Measurements from ENCODE around the gene LMNA. TPM values are rescaled to one million over a fixed set of nuclear protein-coding genes. Genes with fewer than 3 reads are reported as not detected.

LMNA gene
- total RNA-seq, 6 donors from 2014 or later: 156 to 1,281 (median 388) TPM

- DNase-seq (no peak), ATAC-seq (ENCODE audit: low FRiP score in 2 of 2) (no peak)
- WGBS, 2 donors: 72 to 75% methylated on average over 11 of the region's 11 CpGs
- H3K27me3 ChIP-seq: no peaks in the 10 kb centered on the region
- TF ChIP-seq EP300 (IDR thresholded peaks at IDR 0.05) (no peak), POLR2AphosphoS5 (IDR thresholded peaks at IDR 0.05) (no peak), POLR2A (IDR thresholded peaks at IDR 0.05) (no peak), CTCF (IDR thresholded peaks at IDR 0.05) (no peak)
- peaks cover 13 to 26% (median 17%) of the 10 kb centered on the region in 4 donors for H3K4me1 ChIP-seq
- no peak overlapping the region for H3K4me3 ChIP-seq
- no peak overlapping the region for H3K27ac ChIP-seq
- H3K36me3 ChIP-seq: peaks cover under 1 to 18% (median 15%) of the 10 kb centered on the region in 4 donors
- H3K9me3 ChIP-seq: no peaks in the 10 kb centered on the region
These were observed 29.4 kb downstream of the LMNA start for GRCh38 chr1:156143765-156144489.

- H3K36me3 ChIP-seq: peaks cover 0 to 10% (median 8%) of the 10 kb centered on the region in 4 donors
- H3K4me1 ChIP-seq: peaks cover 13 to 26% (median 19%) of the 10 kb centered on the region in 4 donors
- TF ChIP-seq CTCF (IDR thresholded peaks at IDR 0.05) (no peak), POLR2AphosphoS5 (IDR thresholded peaks at IDR 0.05) (no peak), POLR2A (IDR thresholded peaks at IDR 0.05) (no peak), EP300 (IDR thresholded peaks at IDR 0.05) (no peak)
- H3K27ac ChIP-seq: no peak overlapping the region
- no peak overlapping the region for H3K4me3 ChIP-seq
- no peak for DNase-seq
- no peaks in the 10 kb centered on the region for H3K27me3 ChIP-seq
- 68 to 80% methylated on average over 5 of the region's 5 CpGs for WGBS, 2 donors
- H3K9me3 ChIP-seq: no peaks in the 10 kb centered on the region
- no peak for ATAC-seq (ENCODE audit: low FRiP score in 2 of 2)
These were observed 30.2 kb downstream of the LMNA start for GRCh38 chr1:156144742-156145141.

- ATAC-seq (ENCODE audit: low FRiP score in 2 of 2): no peak
- no peak for TF ChIP-seq POLR2A (IDR thresholded peaks at IDR 0.05)
- TF ChIP-seq EP300 (IDR thresholded peaks at IDR 0.05): no peak
- no peak for TF ChIP-seq CTCF (IDR thresholded peaks at IDR 0.05)
- no peak for TF ChIP-seq POLR2AphosphoS5 (IDR thresholded peaks at IDR 0.05)
- H3K27ac ChIP-seq: no peak overlapping the region
These were observed 31.1 kb downstream of the LMNA start for GRCh38 chr1:156145650-156146019.

GRCh38 chr1:156146020-156146768, 31.7 kb downstream of the LMNA start:
- no peaks in the 10 kb centered on the region for H3K9me3 ChIP-seq
- H3K4me3 ChIP-seq: peak overlapping the region in 1 of 4 donors; percentile 15
- H3K36me3 ChIP-seq: no peaks in the 10 kb centered on the region
- H3K27ac ChIP-seq: peak overlapping the region in 3 of 4 donors; percentile 18 to 73 (median 72)
- TF ChIP-seq POLR2A (IDR thresholded peaks at IDR 0.05) (no peak), CTCF (IDR thresholded peaks at IDR 0.05) (peak; percentile 44 to 88 (median 78))
- H3K4me1 ChIP-seq: peaks cover 13 to 36% (median 20%) of the 10 kb centered on the region in 4 donors
- DNase-seq (peak; percentile 77 to 89), ATAC-seq (ENCODE audit: low FRiP score in 2 of 2) (peak; percentile 9 to 77)
- no peaks in the 10 kb centered on the region for H3K27me3 ChIP-seq
- WGBS, 2 donors: 19 to 21% methylated on average over 9 to 12 of the region's 13 CpGs

More at GRCh38 chr1:156145650-156146019, 31.1 kb downstream of the LMNA start:
- Histone ChIP-seq H3K4me1 (peaks cover 13 to 30% (median 19%) of the 10 kb centered on the region in 4 donors), H3K4me3 (no peak overlapping the region), H3K9me3 (no peaks in the 10 kb centered on the region), H3K27me3 (no peaks in the 10 kb centered on the region), H3K36me3 (peaks cover 0 to 1% (median under 1%) of the 10 kb centered on the region in 4 donors)
- WGBS, 2 donors: 71 to 75% methylated on average over 2 of the region's 2 CpGs
- no peak for DNase-seq
